HG03139 (cell line): ENCODE measurements around the gene ACYP2.
"Not testable (repeated sequence)": the region's sequence is repeated elsewhere in the genome, so short reads cannot be mapped to it uniquely, and the experiment has no call there.

Source experiments
- ATAC-seq: cut with Tn5 transposase; IDR thresholded peaks from one replicate; pipeline ENCODE4 v1.9.1; 2021; ENCODE audit not compliant: unreplicated experiment

The ACYP2 gene

DNA sequence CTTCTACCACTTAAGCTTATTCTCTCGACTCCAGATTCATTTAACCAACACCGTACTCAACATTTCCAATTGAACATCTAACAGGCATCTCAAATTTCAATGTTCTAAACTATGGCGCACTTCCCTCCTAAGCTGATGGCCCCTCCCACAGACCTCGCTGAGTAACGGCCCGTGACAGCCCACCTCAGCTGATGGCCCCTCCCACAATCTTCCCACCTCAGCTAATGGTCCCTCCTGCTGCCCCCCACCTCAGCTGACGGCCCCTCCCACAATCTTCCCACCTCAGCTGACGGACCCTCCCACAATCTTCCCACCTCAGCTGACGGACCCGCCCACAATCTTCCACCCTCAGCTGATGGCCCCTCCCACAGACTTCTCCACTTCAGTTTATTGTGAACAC lies 197.7 kb downstream of the ACYP2 start:
- ATAC-seq, result no peak

DNA sequence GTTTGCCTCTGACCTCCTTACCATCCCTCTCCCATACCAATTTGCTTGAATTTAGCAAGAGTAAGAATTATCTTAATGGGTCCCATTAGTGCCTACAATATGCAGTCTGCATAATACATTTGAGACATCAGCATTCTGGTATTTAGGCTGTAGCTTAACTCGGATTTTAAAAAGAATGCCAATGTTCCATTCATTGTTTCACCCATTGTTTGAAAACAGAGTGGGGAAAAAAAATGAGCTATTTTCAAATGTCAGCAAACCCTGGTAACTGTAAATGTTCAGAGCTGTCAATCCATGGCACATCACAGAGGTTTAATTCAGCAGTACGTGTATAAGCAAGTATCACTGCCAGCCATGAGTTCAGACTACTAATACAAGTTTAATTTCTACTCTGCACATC lies 202.6 kb downstream of the ACYP2 start:
- ATAC-seq, result no peak

DNA sequence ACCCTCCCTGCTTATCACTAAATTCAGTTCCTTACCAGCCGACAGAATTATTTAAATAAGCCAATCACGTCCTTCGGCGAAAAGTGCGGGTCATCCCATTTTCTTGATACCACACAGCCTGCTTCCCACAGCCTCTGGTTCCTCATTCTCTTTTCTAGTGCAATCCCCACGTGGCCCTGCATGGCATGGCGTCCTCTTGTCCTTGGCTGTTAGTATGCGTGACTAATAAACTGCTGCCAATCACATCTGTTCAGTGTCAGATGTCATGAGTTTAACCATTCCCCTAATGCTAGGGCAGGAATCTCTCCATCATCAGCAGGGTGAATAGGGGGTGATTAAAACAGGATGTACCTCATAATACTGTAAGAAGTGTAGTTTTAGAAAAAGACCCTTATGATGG lies 203.4 kb downstream of the ACYP2 start:
- ATAC-seq, result no peak

- ATAC-seq, result no peak
Measured at GRCh38 chr2:54321047-54321446, 205.6 kb downstream of the ACYP2 start.

- ATAC-seq, result not testable (repeated sequence)
Measured at GRCh38 chr2:54324517-54324916, 209.1 kb downstream of the ACYP2 start.

DNA sequence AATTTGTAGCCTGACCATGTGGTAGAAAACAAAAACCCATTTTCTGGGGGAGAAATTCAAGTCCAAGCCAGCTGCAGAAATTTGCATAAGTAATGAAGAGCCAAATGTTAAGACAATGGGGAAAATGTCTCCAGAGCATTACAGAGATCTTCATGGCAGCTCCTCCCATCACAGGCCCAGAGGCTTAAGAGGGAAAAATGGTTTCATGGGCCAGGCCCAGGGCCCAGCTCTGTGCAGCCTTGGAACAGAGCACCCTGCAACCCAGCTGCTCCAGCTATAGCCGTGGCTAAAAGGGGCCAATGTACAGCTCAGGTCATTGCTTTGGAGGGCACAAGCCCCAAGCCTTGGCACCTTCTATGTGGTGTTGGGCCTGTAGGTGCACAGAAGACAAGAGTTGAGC lies 209.7 kb downstream of the ACYP2 start:
- ATAC-seq, result no peak

DNA sequence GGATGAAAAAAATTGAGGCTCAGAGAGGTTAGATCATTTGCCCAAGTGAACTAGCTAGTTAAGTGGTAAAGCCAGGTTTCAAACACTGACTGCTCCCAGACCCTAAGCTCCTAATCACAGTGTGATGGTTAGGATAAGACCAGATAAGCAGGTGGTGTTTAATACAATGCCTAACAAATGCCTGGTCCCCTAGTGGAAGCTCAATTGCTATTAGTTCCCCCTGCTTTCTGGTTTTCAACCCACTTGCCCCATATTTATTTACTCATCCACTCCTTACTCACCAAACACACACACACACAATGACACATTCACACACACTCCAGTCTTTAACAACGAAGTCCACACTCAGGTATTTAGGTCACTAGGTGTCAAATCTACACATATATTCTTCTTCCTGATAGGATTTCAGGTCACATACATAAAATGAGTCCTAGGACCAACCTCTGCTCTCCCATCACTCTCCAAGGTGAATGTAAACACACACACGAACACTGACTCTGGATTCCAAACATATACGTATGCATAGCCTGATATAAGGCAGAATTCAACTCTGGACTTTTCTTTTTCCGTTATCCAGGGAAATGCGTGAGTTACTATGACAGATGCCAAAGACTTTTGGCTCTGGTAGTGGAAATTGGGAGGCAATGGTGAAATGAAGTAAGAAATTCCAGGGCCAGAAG lies 214.2 kb downstream of the ACYP2 start:
- ATAC-seq, result no peak

DNA sequence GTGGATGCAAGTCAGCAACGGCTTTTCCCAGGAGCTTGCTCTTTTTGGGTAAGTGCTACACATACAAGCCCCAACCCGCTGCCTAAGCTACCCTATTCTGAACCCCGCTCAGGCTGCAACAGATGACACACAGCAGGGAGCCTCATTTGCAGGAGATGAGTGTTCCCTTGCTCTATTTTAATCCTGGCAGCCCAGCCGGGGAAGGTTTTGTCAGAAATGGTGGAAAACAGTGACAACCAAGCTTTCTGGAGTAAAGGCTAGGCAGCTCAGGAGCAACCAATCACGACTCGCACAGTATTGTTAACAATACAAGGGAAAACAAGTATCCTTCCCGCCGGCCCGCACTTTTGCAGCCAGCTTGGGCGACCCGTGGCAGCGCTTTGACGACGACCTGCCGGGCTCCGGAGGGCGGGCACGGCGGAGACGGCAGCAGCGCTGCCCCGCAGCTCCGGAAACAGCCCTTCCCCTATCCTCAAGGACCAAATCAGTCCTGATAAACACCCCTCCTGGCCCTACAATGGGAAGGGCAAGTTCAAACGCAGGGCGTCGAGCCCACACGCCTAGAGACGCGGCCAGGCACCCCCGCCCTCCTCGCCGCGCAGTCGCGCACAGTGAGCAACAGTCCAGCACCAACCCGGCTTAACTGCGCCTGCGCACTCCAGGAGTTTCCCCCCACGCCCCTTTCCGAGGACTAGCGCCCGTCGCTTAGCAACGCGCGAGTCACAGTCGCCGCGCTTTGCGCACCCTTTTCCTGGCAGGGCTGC lies 214.9 kb downstream of the ACYP2 start:
- peak; percentile 96 for ATAC-seq

DNA sequence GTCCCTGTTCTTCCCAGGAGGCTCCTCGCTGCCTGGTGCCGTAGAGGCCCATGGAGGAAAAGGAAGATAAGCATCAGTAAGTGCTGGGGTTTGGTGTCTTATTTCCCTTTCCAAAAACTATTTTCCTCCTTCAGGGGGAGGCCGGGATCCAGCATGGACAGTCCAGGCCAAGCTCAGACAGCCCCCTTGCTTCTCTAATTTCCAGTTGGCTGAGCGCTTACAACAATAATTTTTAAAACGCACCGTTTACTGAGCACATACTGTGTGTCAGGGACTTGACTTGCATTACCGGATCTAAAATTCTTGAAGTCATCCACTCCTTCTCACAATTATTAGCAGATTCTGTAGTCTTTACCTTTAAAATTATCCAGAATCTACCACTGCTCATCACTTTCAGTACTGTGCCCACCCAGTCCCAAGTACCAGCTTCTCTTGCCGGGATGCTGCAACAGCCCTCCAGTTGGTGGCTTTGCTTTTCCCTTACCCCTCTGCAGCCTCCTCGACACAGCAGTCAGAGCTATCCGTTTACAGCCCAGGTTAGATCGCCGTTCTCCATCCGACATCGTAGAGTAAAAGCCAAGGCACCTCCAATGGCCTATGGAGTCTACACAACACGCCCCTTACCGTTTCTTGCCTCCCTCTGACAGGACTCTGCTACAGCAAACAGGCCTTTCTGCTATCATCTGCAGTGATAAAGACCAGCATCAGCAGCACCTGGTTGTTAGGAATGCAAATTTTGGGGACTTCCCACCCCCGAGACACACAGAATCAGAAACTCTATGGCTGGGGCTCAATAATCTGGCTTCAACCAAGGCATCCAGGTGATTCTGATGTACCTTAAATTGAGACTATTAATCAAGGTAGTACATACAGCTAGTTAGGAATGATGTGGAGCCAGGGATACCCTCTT lies 215.8 kb downstream of the ACYP2 start:
- ATAC-seq, result no peak

DNA sequence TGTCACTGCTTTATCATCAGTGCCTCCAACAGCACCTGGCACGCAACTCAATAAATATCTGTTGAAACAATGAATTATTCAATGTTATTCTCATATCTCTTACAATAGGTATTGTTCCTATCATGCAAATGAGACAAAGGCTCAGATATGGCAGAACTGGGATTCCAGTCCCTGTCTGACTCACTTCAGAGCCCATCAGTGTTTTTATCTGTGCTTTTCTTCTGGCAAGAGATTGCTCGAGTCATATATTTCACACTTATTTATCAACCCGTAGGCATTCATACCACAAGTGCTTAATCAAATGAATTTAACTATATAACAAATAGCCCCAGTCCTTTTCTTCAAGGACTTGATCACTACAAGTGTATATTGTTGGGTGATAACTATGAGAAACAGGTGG lies 217.0 kb downstream of the ACYP2 start:
- ATAC-seq, result no peak

- no peak for ATAC-seq
Measured at GRCh38 chr2:54336136-54336976, 220.9 kb downstream of the ACYP2 start.

- ATAC-seq, result no peak
Measured at GRCh38 chr2:54336977-54337255, 221.5 kb downstream of the ACYP2 start.

GRCh38 chr2:54341656-54342055 lies 226.2 kb downstream of the ACYP2 start:
- no peak for ATAC-seq

DNA sequence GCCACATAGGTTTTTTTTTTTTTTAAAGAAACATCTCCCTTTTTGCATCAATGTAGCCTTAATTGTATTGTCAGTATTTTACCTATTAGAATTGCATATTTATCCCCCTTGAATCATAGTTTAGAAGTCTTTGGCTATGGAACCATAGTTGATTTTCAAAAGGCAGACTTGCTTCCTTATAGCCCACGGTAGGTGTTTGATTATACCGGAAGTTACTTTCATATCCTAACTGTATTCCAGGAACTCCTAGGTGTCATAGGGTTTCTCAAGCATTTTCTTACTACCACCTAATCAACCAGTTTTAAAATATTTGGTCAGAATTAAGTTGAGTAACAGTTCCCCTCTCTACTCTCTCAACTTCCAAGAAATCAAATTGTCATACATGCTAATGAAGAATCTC lies 227.2 kb downstream of the ACYP2 start:
- ATAC-seq, result no peak

GRCh38 chr2:54347622-54348021 lies 232.2 kb downstream of the ACYP2 start:
- no peak for ATAC-seq

- ATAC-seq, result no peak
Measured at GRCh38 chr2:54348646-54349045, 233.2 kb downstream of the ACYP2 start.

DNA sequence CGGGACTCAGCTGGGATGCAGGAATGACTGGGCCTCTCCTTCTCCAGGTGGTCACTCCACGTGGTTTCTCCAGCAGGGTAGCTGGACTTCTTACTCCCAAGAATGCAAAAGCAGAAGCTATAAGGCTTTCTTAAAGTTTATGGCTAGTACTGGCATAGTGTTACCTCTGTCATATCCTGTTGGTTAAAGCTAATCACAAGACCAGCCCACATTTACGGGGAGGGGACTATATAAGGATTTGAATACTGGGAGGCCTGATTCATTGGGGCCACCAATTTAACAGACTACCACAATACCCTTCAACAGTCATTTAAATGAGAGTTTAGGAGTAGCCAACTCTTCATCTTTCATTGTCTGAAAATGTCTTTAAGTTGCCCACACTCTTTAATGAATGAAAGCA lies 235.0 kb downstream of the ACYP2 start:
- ATAC-seq, result no peak

- ATAC-seq, result no peak
Measured at GRCh38 chr2:54353216-54353615, 237.8 kb downstream of the ACYP2 start.
